ENCODE data around the gene CDKL1. TPM values are rescaled to one million over a fixed set of nuclear protein-coding genes. Genes with fewer than 3 reads are reported as not detected.

Gene CDKL1
- total RNA-seq, 1 donor = 10.5 TPM

GRCh38 chr14:50355692-50356091 lies 41.0 kb downstream of the CDKL1 start:
- Histone ChIP-seq H3K4me2 (ENCODE audit: insufficient read depth, low read length) (no peak overlapping the region), H3K27me3 (ENCODE audit: insufficient read depth, low read length) (no peaks in the 10 kb centered on the region), H3K9me3 (ENCODE audit: low read depth, low read length) (no peaks in the 10 kb centered on the region), H3K4me3 (ENCODE audit: insufficient read depth, low read length) (no peak overlapping the region), H2AFZ (ENCODE audit: low read length) (no peak overlapping the region), H3K4me1 (ENCODE audit: insufficient read depth, low read length) (peaks cover 10% of the 10 kb centered on the region), H3K36me3 (ENCODE audit: insufficient read depth, low read length) (peaks cover 3% of the 10 kb centered on the region), H4K20me1 (ENCODE audit: insufficient read depth, low read length) (no peaks in the 10 kb centered on the region), H3K27ac (ENCODE audit: low read depth, low read length) (no peak overlapping the region), H3K79me2 (ENCODE audit: insufficient read depth, low read length) (no peaks in the 10 kb centered on the region)
- no peak for TF ChIP-seq CTCF (IDR thresholded peaks at IDR 0.05; ENCODE audit: extremely low read depth, low read depth, low read length)
- DNase-seq (ENCODE audit: insufficient read length, low spot score, missing footprints) = no peak

DNA sequence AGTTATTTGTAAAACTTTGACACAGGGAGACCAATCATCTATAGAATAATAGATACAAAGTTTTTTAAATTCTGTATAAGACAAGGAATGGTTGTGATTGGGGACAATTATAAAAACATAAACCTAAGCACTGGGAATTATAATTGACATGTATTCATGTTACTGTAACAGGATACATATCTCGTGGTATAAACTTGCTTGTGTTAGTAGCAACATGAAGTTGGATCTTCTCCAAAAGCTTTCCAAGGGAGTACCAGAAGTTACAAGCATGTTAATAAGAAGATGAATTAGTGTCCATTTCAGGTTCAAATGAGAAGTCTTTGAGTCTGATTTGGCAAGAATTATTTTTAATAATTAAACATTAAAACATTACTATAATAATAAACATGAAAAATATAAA lies 42.2 kb downstream of the CDKL1 start:
- Histone ChIP-seq H3K4me2 (ENCODE audit: insufficient read depth, low read length) (no peak overlapping the region), H3K4me3 (ENCODE audit: insufficient read depth, low read length) (no peak overlapping the region), H4K20me1 (ENCODE audit: insufficient read depth, low read length) (no peaks in the 10 kb centered on the region), H3K36me3 (ENCODE audit: insufficient read depth, low read length) (peaks cover 3% of the 10 kb centered on the region), H3K27me3 (ENCODE audit: insufficient read depth, low read length) (no peaks in the 10 kb centered on the region), H3K4me1 (ENCODE audit: insufficient read depth, low read length) (peaks cover 10% of the 10 kb centered on the region), H3K9me3 (ENCODE audit: low read depth, low read length) (no peaks in the 10 kb centered on the region), H2AFZ (ENCODE audit: low read length) (no peak overlapping the region), H3K27ac (ENCODE audit: low read depth, low read length) (no peak overlapping the region), H3K79me2 (ENCODE audit: insufficient read depth, low read length) (no peaks in the 10 kb centered on the region)
- TF ChIP-seq CTCF (IDR thresholded peaks at IDR 0.05; ENCODE audit: extremely low read depth, low read depth, low read length) = no peak
- no peak for DNase-seq (ENCODE audit: insufficient read length, low spot score, missing footprints)

DNA sequence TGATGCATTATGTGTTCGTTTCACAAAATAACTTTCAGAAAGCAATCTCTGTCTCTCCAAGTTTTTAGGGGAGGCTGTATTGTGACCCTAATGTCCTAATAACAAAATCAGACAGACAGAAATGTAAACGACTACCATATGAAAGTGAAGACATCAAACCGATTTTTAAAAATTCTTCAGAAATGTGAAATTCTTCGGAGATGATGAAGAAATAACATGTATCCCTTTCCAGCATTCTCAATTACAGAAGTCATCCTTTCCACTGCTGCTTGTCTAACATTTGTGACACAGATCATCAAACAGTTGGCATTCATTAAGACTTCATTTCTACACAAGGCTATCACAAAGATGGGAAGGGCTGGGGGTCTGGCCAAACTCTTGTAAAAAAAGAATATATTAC lies 43.6 kb downstream of the CDKL1 start:
- peaks cover 11% of the 10 kb centered on the region for H3K4me1 ChIP-seq (ENCODE audit: insufficient read depth, low read length)
- no peak for TF ChIP-seq CTCF (IDR thresholded peaks at IDR 0.05; ENCODE audit: extremely low read depth, low read depth, low read length)
- no peak overlapping the region for H2AFZ ChIP-seq (ENCODE audit: low read length)
- peak overlapping the region; percentile 28 for H3K4me2 ChIP-seq (ENCODE audit: insufficient read depth, low read length)
- H3K27me3 ChIP-seq (ENCODE audit: insufficient read depth, low read length) = no peaks in the 10 kb centered on the region
- H3K4me3 ChIP-seq (ENCODE audit: insufficient read depth, low read length) = no peak overlapping the region
- peaks cover 3% of the 10 kb centered on the region for H3K36me3 ChIP-seq (ENCODE audit: insufficient read depth, low read length)
- H3K79me2 ChIP-seq (ENCODE audit: insufficient read depth, low read length) = no peaks in the 10 kb centered on the region
- no peak for DNase-seq (ENCODE audit: insufficient read length, low spot score, missing footprints)
- H4K20me1 ChIP-seq (ENCODE audit: insufficient read depth, low read length) = no peaks in the 10 kb centered on the region
- H3K9me3 ChIP-seq (ENCODE audit: low read depth, low read length) = no peaks in the 10 kb centered on the region
- peak overlapping the region; percentile 18 for H3K27ac ChIP-seq (ENCODE audit: low read depth, low read length)

DNA sequence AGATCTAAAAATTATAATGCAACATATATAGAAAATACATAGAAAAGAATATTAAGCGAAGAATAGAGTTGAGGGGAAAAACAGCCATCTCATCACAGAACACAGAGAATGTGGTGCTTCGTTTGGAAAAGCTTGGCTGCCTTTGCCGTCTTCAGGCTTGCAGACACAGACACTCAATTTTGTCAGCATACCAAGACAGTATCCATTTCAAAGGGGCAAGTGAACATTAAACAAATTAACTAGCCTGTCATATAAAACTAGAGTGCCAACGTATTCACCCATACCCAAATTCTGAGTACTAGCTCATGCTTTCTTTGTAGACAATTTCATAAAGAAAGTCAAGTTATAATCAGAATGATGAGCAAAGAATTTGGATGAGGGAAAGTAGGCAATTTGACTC lies 44.1 kb downstream of the CDKL1 start:
- H3K27ac ChIP-seq (ENCODE audit: low read depth, low read length) = peak overlapping the region; percentile 18
- DNase-seq (ENCODE audit: insufficient read length, low spot score, missing footprints) = no peak
- H4K20me1 ChIP-seq (ENCODE audit: insufficient read depth, low read length) = no peaks in the 10 kb centered on the region
- no peaks in the 10 kb centered on the region for H3K27me3 ChIP-seq (ENCODE audit: insufficient read depth, low read length)
- no peaks in the 10 kb centered on the region for H3K79me2 ChIP-seq (ENCODE audit: insufficient read depth, low read length)
- peaks cover 16% of the 10 kb centered on the region for H3K4me1 ChIP-seq (ENCODE audit: insufficient read depth, low read length)
- no peaks in the 10 kb centered on the region for H3K9me3 ChIP-seq (ENCODE audit: low read depth, low read length)
- no peak for TF ChIP-seq CTCF (IDR thresholded peaks at IDR 0.05; ENCODE audit: extremely low read depth, low read depth, low read length)
- H3K36me3 ChIP-seq (ENCODE audit: insufficient read depth, low read length) = peaks cover 1% of the 10 kb centered on the region
- no peak overlapping the region for H3K4me3 ChIP-seq (ENCODE audit: insufficient read depth, low read length)
- H3K4me2 ChIP-seq (ENCODE audit: insufficient read depth, low read length) = peak overlapping the region; percentile 28
- no peak overlapping the region for H2AFZ ChIP-seq (ENCODE audit: low read length)

Measured in osteoblast (primary cell).